Mesenchymal stem cell (in vitro differentiated cells and primary cell): ENCODE data around the gene UGT2B17.
"Not testable (repeated sequence)": the region's sequence is repeated elsewhere in the genome, so short reads cannot be mapped to it uniquely, and the experiment has no call there.

Source experiments
- DNase-seq: peaks from one replicate; pipeline ENCODE4 v3.0.0-alpha.2; 2013
- H2AFZ ChIP-seq: one replicate; pipeline ENCODE4 v1.6.1; 2013; ENCODE audit warnings: low read depth, mild to moderate bottlenecking, control low read depth, inconsistent platforms, low read length, moderate library complexity
- H2AK5ac ChIP-seq: 2 replicates; pipeline ENCODE4 v1.6.1; 2013; ENCODE audit warnings: low read length, moderate library complexity, mild to moderate bottlenecking, inconsistent platforms; ENCODE audit not compliant: severe bottlenecking
- H2BK120ac ChIP-seq: one replicate; pipeline ENCODE4 v1.6.1; 2013; ENCODE audit warnings: low read depth, mild to moderate bottlenecking, inconsistent platforms, low read length, moderate library complexity
- H2BK12ac ChIP-seq, 2 experiments: one replicate each; pipeline ENCODE4 v1.6.1; 2013; ENCODE audit warnings: inconsistent platforms in 2 of 2, low read length in 2 of 2, mild to moderate bottlenecking in 2 of 2, moderate library complexity in 2 of 2, control low read depth in 1 of 2
- H2BK15ac ChIP-seq: one replicate; pipeline ENCODE4 v1.6.1; 2013; ENCODE audit warnings: mild to moderate bottlenecking, low read depth, inconsistent platforms; ENCODE audit not compliant: poor library complexity, severe bottlenecking
- H2BK5ac ChIP-seq: 2 replicates; pipeline ENCODE4 v1.6.1; 2013; ENCODE audit warnings: low read depth, mild to moderate bottlenecking, low read length, control low read depth, inconsistent platforms; ENCODE audit not compliant: poor library complexity, severe bottlenecking
- H3K14ac ChIP-seq, 2 experiments: one replicate each; pipeline ENCODE4 v1.6.1; 2013; ENCODE audit warnings: inconsistent platforms in 2 of 2, low read length in 2 of 2, control low read depth in 1 of 2, mild to moderate bottlenecking in 1 of 2, moderate library complexity in 1 of 2
- H3K18ac ChIP-seq, 2 experiments: one replicate each; pipeline ENCODE4 v1.6.1; 2013; ENCODE audit warnings: inconsistent platforms in 2 of 2, low read length in 2 of 2, control low read depth in 1 of 2, low read depth in 1 of 2, mild to moderate bottlenecking in 1 of 2
- H3K23ac ChIP-seq, 2 experiments: one replicate each; pipeline ENCODE4 v1.6.1; 2013; ENCODE audit warnings: inconsistent platforms in 2 of 2, low read length in 2 of 2, mild to moderate bottlenecking in 2 of 2, moderate library complexity in 2 of 2, control low read depth in 1 of 2
- H3K27ac ChIP-seq: 2 replicates; pipeline ENCODE4 v1.5.1; 2013; ENCODE audit warnings: mild to moderate bottlenecking, moderate library complexity, low read length, control low read depth, inconsistent platforms; ENCODE audit not compliant: poor library complexity, severe bottlenecking
- H3K27me3 ChIP-seq, 2 experiments: 2 replicates each; pipeline versions ENCODE4 v1.6.1 to v1.7.0; 2013; ENCODE audit warnings: low read length in 2 of 2, mild to moderate bottlenecking in 2 of 2, moderate library complexity in 2 of 2, control low read depth in 1 of 2, inconsistent platforms in 1 of 2; ENCODE audit not compliant: control insufficient read depth in 1 of 2, insufficient read depth in 1 of 2
- H3K36me3 ChIP-seq, 2 experiments: 2 replicates each; pipeline versions ENCODE4 v1.6.1 to v1.7.0; 2013; ENCODE audit warnings: low read length in 2 of 2, control low read depth in 1 of 2, inconsistent platforms in 1 of 2, low read depth in 1 of 2, mild to moderate bottlenecking in 1 of 2; ENCODE audit not compliant: insufficient read depth in 2 of 2, control insufficient read depth in 1 of 2
- H3K4ac ChIP-seq, 2 experiments: one replicate each; pipeline ENCODE4 v1.6.1; 2013; ENCODE audit warnings: inconsistent platforms in 2 of 2, low read length in 2 of 2, mild to moderate bottlenecking in 2 of 2, moderate library complexity in 2 of 2, control low read depth in 1 of 2, low read depth in 1 of 2
- H3K4me1 ChIP-seq: 2 replicates; pipeline ENCODE4 v1.6.1; 2013; ENCODE audit warnings: low read depth, low read length, control low read depth; ENCODE audit not compliant: control insufficient read depth, insufficient read depth
- H3K4me2 ChIP-seq: 2 replicates; pipeline ENCODE4 v1.6.1; 2013; ENCODE audit warnings: low read length, mild to moderate bottlenecking, inconsistent platforms; ENCODE audit not compliant: poor library complexity, severe bottlenecking
- H3K4me3 ChIP-seq, 2 experiments: 2 replicates each; pipeline versions ENCODE4 v1.5.1 to v1.7.0; 2013; ENCODE audit warnings: low read length in 2 of 2, mild to moderate bottlenecking in 2 of 2, control low read depth in 1 of 2, low read depth in 1 of 2; ENCODE audit not compliant: insufficient read depth in 1 of 2
- H3K79me1 ChIP-seq: replicated peaks from 2 replicates; pipeline ENCODE4 v1.6.1; 2013; ENCODE audit warnings: mild to moderate bottlenecking, control low read depth, low read length, inconsistent platforms; ENCODE audit not compliant: poor library complexity, severe bottlenecking
- H3K9ac ChIP-seq: 2 replicates; pipeline ENCODE4 v1.7.0; 2013; ENCODE audit warnings: mild to moderate bottlenecking, low read length, moderate library complexity
- H3K9me3 ChIP-seq: 2 replicates; pipeline ENCODE4 v1.7.0; 2013; ENCODE audit warnings: mild to moderate bottlenecking, low read length; ENCODE audit not compliant: control insufficient read depth
- H4K8ac ChIP-seq: one replicate; pipeline ENCODE4 v1.6.1; 2013; ENCODE audit warnings: inconsistent platforms, mild to moderate bottlenecking, low read length, moderate library complexity
- H4K91ac ChIP-seq: one replicate; pipeline ENCODE4 v1.6.1; 2013; ENCODE audit warnings: mild to moderate bottlenecking, low read length, inconsistent platforms
- WGBS: methylation state at CpG from one replicate; pipeline ENCODE4 v1.1.7; 2013; ENCODE audit warnings: mixed read lengths; 5-methylcytosine and 5-hydroxymethylcytosine counted together

Gene UGT2B17

DNA sequence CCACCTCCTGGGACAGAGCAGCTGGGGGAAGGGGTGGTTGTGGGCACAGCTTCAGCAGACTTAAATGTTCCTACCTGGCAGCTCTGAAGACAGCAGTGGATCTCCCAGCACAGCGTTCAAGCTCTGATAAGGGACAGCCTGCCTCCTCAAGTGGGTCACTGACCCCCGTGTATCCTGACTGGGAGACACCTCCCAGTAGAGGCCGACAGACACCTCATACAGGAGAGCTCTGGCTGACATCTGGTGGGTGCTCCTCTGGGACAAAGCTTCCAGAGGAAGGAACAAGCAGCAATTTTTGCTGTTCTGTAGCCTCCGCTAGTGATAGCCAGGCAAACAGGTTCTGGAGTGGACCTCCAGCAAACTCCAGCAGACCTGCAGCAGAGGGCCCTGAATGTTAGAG, 72.7 kb downstream of the UGT2B17 start:
- H3K9me3 ChIP-seq, H3K27me3 ChIP-seq, H3K14ac ChIP-seq, H2BK5ac ChIP-seq, H3K18ac ChIP-seq, H2BK120ac ChIP-seq, H4K91ac ChIP-seq, DNase-seq, H2AFZ ChIP-seq, H2BK15ac ChIP-seq, H2AK5ac ChIP-seq, H3K23ac ChIP-seq, H3K9ac ChIP-seq, H3K36me3 ChIP-seq, H4K8ac ChIP-seq, H2BK12ac ChIP-seq, H3K4ac ChIP-seq, H3K4me1 ChIP-seq, H3K4me2 ChIP-seq, H3K79me1 ChIP-seq, H3K4me3 ChIP-seq, H3K27ac ChIP-seq: not testable (repeated sequence)
- 79% methylated on average over 4 of the region's 4 CpGs for WGBS

DNA sequence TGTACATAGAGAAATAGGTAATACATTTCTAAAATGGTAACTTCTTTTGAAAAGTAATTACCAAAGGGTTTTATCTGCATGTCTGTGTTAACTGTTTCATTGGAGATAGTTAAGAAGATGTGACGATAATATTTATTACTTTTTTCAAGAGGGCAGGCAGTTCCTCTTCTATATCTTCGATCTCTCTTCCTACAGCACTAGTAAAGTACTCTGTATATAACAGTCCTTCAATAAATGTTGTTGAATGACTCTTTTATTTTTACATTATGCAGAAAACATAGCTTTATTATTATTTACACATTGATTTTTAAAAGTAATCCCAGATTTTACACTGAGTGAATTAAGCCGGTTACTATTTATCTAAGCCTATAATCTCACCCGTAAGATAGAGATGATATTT, 77.1 kb downstream of the UGT2B17 start:
- Histone ChIP-seq H3K27me3 (no peaks in the 10 kb centered on the region), H3K9ac (no peak overlapping the region), H3K9me3 (no peaks in the 10 kb centered on the region), H3K4ac (no peak overlapping the region), H2BK12ac (no peak overlapping the region), H3K4me3 (no peak overlapping the region), H2BK5ac (no peak overlapping the region), H3K18ac (no peak overlapping the region), H4K91ac (no peak overlapping the region), H3K4me1 (no peaks in the 10 kb centered on the region), H3K27ac (no peak overlapping the region), H2AFZ (no peak overlapping the region), H2AK5ac (no peak overlapping the region), H4K8ac (no peak overlapping the region), H3K14ac (no peak overlapping the region), H2BK15ac (no peak overlapping the region), H3K4me2 (no peak overlapping the region), H3K79me1 (no peaks in the 10 kb centered on the region), H3K36me3 (no peaks in the 10 kb centered on the region), H2BK120ac (no peak overlapping the region), H3K23ac (no peak overlapping the region)
- no peak for DNase-seq
- WGBS, result no CpG with 5 or more reads among the region's 4 CpGs

DNA sequence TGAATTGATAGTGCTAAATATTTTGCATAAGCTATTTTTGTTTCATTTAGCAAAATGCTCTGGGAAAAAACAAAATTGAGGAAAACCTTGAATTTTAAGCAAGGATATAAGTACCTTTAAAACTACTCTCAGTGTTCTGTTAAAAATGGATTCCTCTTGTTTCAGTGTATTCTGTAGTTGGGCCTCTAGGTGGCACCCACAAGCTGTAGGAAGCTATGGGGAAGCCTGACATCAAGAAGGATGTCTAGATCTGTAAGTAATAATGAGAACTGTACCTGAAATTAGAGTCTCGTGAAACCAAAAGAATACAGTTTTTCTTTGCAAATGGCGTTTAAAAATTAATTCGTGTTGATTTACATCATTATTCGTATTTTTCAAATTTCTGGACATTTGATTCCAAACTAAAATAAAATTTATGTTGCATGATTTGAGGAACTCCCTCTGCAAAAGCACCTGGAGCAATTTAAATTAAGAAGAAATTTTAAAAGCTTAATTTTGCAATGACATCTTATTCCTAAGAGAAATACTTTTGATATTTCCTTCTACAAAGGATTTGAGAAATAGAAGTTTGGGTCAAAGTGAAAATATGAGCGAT, 77.6 kb downstream of the UGT2B17 start:
- Histone ChIP-seq H4K91ac (no peak overlapping the region), H3K18ac (no peak overlapping the region), H3K36me3 (no peaks in the 10 kb centered on the region), H4K8ac (no peak overlapping the region), H2BK15ac (no peak overlapping the region), H3K4me1 (no peaks in the 10 kb centered on the region), H2AFZ (no peak overlapping the region), H3K4ac (no peak overlapping the region), H2BK5ac (no peak overlapping the region), H3K79me1 (no peaks in the 10 kb centered on the region), H3K27me3 (no peaks in the 10 kb centered on the region), H3K9ac (no peak overlapping the region), H3K14ac (no peak overlapping the region), H2BK12ac (no peak overlapping the region), H3K9me3 (no peaks in the 10 kb centered on the region), H3K27ac (no peak overlapping the region), H3K4me2 (no peak overlapping the region), H3K4me3 (no peak overlapping the region), H2AK5ac (no peak overlapping the region), H3K23ac (no peak overlapping the region), H2BK120ac (no peak overlapping the region)
- WGBS, result no CpG with 5 or more reads among the region's 5 CpGs
- DNase-seq, result peak; percentile 73

DNA sequence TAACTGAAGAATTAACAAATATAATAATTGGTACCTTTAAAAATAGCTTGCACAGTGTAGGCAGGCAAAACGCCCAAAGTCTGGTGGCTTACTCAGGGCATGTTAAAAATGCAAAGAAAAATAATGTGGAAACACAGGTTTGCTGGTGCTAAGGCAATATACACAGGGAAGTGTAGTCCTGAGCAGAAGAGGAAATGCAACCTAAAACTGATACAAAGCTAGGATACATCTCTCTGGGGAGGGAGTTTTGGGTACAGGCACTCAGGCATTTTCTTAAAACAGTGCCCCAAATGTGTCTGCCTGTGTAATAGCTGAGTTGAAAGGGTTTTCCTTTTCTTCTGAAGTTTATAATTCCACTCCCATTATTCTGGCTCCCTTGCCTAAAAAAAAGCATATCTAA, 81.4 kb downstream of the UGT2B17 start:
- H2BK12ac ChIP-seq, result peak overlapping the region; percentile 66 to 72
- H3K4me1 ChIP-seq, result no peaks in the 10 kb centered on the region
- no peak overlapping the region for H3K4ac ChIP-seq
- H2AFZ ChIP-seq, result peak overlapping the region; percentile 71
- no peak overlapping the region for H3K14ac ChIP-seq
- H3K27ac ChIP-seq, result no peak overlapping the region
- no peak overlapping the region for H2BK5ac ChIP-seq
- H3K9me3 ChIP-seq, result no peaks in the 10 kb centered on the region
- no peak overlapping the region for H3K23ac ChIP-seq
- H3K4me2 ChIP-seq, result no peak overlapping the region
- H3K36me3 ChIP-seq, result no peaks in the 10 kb centered on the region
- H3K9ac ChIP-seq, result no peak overlapping the region
- H3K18ac ChIP-seq, result peak overlapping the region; percentile 28 to 40
- H4K91ac ChIP-seq, result no peak overlapping the region
- no peak overlapping the region for H2AK5ac ChIP-seq
- no peak overlapping the region for H4K8ac ChIP-seq
- 64% methylated on average over 1 of the region's 1 CpG for WGBS
- no peak overlapping the region for H2BK120ac ChIP-seq
- H3K27me3 ChIP-seq, result no peaks in the 10 kb centered on the region
- H3K4me3 ChIP-seq, result no peak overlapping the region
- no peak for DNase-seq
- no peaks in the 10 kb centered on the region for H3K79me1 ChIP-seq
- no peak overlapping the region for H2BK15ac ChIP-seq
